ENCODE results near the gene RNF39. TPM values are rescaled to one million over a fixed set of nuclear protein-coding genes. Genes with fewer than 3 reads are reported as not detected.

RNF39 gene
- total and polyA plus RNA-seq, 2 of the 13 experiments (the other 11 are each of a cell fraction or from before 2014, with no cell fraction given): 0.13 to 1.8 TPM

DNA sequence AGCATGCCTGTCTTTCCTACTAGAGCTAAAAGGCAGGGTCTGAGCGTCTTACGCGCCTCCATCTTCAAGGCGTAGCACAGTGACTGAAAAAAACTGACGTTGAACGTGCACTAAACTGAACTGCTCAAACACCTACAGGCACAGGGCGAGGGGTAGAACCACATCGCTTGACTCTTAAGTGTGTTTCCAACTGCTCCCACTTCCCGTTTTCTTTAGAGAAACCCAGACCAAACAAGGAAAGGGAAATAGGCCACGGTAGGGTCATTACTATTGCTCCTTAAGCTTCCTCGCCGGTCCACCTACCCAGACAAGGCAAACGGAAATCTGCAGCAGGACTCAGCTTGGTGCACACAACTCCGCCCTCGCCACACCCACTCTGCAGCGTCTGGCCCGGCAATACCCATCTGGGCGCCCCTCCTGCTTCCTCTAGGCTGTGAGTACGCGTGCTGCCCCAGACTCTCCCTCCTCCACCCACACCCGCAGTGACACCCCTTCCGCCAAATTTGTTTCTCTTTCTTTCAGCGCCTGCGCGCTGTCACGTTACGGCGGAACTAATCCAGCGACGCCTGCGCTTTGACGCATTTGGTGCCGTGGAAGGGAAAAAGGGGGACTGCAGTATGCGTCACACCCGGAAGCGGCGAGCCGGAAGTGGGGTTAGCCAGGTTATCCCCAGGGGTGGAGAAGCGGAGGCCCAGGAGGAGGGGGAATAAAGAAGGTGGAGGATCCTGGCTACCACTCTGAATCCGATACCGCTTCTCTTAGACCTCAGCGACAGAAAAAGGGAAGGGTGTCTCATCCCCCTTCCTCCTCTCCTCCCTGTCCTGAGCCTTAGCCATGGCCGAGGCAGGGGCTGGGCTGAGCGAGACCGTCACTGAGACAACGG, 8.8 kb downstream of the RNF39 start, which contains the start of gene PPP1R11 (continued):
- TF ChIP-seq, protein P1, sequence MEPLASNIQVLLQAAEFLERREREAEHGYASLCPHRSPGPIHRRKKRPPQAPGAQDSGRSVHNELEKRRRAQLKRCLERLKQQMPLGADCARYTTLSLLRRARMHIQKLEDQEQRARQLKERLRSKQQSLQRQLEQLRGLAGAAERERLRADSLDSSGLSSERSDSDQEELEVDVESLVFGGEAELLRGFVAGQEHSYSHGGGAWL (CRISPR knock-in tag; IDR thresholded peaks at IDR 0.05): peak; percentile 45; the same call in 1 of the 2 replicates
- TF ChIP-seq KLF16 (CRISPR knock-in tag; IDR thresholded peaks at IDR 0.05) (peak in 1 of 2 experiments; percentile 95; a peak in 2 of 4 replicates), SMARCE1 (IDR thresholded peaks at IDR 0.05; ENCODE audit: borderline replicate concordance) (no peak), SMAD3 (CRISPR knock-in tag; IDR thresholded peaks at IDR 0.05) (peak; percentile 44; the same call in 1 of the 2 replicates), NR2F2 (IDR thresholded peaks at IDR 0.05; ENCODE audit: borderline replicate concordance, low read depth) (peak; percentile 69; the same call in 1 of the 2 replicates), GABPA (IDR thresholded peaks at IDR 0.05; ENCODE audit: low read depth, low read length) (peak; percentile 93), GABPA (CRISPR knock-in tag; IDR thresholded peaks at IDR 0.05; ENCODE audit: low read depth) (peak; percentile 99), HOXA5 (CRISPR knock-in tag; IDR thresholded peaks at IDR 0.05) (peak; percentile 67), RBFOX2 (IDR thresholded peaks at IDR 0.05; ENCODE audit: low read depth, low read length) (peak; percentile 32; the same call in 1 of the 2 replicates), ZNF24 (IDR thresholded peaks at IDR 0.05) (no peak), ZSCAN20 (CRISPR knock-in tag; IDR thresholded peaks at IDR 0.05; ENCODE audit: borderline replicate concordance) (no peak)
- TF ChIP-seq, protein P2, sequence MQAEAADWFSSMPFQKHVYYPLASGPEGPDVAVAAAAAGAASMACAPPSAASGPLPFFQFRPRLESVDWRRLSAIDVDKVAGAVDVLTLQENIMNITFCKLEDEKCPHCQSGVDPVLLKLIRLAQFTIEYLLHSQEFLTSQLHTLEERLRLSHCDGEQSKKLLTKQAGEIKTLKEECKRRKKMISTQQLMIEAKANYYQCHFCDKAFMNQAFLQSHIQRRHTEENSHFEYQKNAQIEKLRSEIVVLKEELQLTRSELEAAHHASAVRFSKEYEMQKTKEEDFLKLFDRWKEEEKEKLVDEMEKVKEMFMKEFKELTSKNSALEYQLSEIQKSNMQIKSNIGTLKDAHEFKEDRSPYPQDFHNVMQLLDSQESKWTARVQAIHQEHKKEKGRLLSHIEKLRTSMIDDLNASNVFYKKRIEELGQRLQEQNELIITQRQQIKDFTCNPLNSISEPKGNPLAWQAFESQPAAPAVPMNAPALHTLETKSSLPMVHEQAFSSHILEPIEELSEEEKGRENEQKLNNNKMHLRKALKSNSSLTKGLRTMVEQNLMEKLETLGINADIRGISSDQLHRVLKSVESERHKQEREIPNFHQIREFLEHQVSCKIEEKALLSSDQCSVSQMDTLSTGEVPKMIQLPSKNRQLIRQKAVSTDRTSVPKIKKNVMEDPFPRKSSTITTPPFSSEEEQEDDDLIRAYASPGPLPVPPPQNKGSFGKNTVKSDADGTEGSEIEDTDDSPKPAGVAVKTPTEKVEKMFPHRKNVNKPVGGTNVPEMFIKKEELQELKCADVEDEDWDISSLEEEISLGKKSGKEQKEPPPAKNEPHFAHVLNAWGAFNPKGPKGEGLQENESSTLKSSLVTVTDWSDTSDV (CRISPR knock-in tag; IDR thresholded peaks at IDR 0.05): 0 out of 2 replicates have a peak, but pooled peaks have one; percentile 84
- TF ChIP-seq, protein P3, sequence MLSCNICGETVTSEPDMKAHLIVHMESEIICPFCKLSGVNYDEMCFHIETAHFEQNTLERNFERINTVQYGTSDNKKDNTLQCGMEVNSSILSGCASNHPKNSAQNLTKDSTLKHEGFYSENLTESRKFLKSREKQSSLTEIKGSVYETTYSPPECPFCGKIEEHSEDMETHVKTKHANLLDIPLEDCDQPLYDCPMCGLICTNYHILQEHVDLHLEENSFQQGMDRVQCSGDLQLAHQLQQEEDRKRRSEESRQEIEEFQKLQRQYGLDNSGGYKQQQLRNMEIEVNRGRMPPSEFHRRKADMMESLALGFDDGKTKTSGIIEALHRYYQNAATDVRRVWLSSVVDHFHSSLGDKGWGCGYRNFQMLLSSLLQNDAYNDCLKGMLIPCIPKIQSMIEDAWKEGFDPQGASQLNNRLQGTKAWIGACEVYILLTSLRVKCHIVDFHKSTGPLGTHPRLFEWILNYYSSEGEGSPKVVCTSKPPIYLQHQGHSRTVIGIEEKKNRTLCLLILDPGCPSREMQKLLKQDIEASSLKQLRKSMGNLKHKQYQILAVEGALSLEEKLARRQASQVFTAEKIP (CRISPR knock-in tag; IDR thresholded peaks at IDR 0.05; ENCODE audit: borderline replicate concordance): no peak
- TF ChIP-seq, protein P4, sequence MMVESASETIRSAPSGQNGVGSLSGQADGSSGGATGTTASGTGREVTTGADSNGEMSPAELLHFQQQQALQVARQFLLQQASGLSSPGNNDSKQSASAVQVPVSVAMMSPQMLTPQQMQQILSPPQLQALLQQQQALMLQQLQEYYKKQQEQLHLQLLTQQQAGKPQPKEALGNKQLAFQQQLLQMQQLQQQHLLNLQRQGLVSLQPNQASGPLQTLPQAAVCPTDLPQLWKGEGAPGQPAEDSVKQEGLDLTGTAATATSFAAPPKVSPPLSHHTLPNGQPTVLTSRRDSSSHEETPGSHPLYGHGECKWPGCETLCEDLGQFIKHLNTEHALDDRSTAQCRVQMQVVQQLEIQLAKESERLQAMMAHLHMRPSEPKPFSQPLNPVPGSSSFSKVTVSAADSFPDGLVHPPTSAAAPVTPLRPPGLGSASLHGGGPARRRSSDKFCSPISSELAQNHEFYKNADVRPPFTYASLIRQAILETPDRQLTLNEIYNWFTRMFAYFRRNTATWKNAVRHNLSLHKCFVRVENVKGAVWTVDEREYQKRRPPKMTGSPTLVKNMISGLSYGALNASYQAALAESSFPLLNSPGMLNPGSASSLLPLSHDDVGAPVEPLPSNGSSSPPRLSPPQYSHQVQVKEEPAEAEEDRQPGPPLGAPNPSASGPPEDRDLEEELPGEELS (CRISPR knock-in tag; IDR thresholded peaks at IDR 0.05): peak; percentile 77; the same call in 1 of the 2 replicates
- TF ChIP-seq, protein P5, sequence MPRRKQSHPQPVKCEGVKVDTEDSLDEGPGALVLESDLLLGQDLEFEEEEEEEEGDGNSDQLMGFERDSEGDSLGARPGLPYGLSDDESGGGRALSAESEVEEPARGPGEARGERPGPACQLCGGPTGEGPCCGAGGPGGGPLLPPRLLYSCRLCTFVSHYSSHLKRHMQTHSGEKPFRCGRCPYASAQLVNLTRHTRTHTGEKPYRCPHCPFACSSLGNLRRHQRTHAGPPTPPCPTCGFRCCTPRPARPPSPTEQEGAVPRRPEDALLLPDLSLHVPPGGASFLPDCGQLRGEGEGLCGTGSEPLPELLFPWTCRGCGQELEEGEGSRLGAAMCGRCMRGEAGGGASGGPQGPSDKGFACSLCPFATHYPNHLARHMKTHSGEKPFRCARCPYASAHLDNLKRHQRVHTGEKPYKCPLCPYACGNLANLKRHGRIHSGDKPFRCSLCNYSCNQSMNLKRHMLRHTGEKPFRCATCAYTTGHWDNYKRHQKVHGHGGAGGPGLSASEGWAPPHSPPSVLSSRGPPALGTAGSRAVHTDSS (CRISPR knock-in tag; conservative IDR thresholded peaks at IDR 0.05): no peak

Measured in HepG2 (cell line).